HG03565 (cell line): ENCODE measurements around the gene SLC9A7.
"Not testable (repeated sequence)": the region's sequence is repeated elsewhere in the genome, so short reads cannot be mapped to it uniquely, and the experiment has no call there.

ENCODE experiments used
- ATAC-seq: cut with Tn5 transposase; IDR thresholded peaks from one replicate; pipeline ENCODE4 v1.9.1; 2021; ENCODE audit warnings: mild to moderate bottlenecking, moderate library complexity; ENCODE audit not compliant: unreplicated experiment

SLC9A7 gene

DNA sequence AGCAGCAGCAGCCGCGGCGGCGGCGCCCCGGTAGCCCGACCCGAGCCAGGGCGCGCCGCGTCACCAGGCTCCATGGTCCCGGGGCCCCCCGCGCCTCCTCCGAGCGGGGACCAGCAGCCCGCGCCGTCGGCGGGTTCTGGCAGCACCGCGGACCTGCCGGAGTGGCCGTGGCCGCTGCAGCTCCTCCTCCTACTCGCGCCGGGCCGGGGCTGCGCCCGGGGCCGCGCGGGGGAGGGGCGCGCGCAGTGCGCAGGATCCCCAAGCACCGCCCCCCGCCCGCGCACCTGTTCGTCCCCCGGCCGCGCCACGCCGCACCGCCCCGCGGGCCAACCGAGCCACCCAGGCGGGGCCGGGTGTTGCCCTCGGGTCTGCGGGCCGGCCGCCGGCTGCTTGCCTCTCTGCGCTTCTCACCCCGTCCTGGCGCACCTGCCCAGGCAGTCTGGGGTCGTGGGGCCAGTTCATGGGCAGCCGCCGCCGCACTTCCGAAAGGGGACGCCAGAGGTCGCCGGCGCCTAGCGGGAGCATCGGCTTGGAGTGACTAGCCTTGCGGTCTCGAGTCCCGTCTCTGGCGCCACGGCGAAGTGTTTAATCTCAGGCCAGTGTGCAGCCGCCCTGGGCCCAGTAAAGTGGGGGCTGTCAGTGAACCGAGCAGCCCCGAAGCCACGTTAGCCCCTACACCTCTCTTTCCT is at the start of gene SLC9A7:
Gene SLC9A7, minus strand, starts transcription at position 163 of the 689 bp plus-strand sequence. Its CDS starts 89 bp downstream, at position 74.
- ATAC-seq = peak; percentile 56

DNA sequence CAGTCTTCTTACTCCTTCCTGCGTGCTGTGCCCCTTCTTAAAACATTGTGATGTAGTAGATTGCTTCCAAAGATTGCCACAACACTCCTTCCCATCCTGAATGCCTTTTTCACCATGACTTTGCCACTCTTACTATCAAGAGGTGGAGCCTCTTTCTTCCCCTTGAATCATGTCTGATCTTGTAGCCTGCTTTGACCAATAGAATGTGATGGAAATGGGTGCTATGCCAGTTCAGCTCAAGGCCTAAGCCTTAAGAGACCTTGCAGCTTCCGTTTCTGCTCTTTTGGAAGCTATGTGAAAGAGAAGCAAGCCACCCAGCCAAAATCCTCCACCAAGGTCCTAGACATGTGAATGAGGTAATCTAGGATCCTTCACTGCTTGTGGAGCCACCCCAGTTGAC is 46.4 kb upstream of the SLC9A7 start:
- no peak for ATAC-seq

DNA sequence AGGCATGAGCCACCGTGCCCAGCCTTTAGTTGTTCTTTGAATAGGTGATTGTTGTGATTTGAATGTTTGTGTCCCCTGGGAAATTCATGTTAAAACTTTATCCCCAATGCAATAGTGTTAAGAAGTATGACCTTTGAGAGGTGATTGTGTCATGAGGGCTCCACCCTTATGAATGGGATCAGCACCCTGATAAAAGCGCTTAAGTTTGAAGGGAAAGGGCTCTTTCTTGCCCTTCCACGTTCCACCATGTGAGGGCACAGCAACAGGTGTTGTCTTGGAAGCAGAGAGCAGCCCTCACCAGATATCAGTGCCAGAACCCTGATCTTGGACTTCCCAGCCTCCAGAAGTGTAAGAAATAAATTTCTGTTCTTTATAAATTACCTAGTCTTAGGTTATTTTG is 44.2 kb upstream of the SLC9A7 start:
- ATAC-seq = no peak

- ATAC-seq = no peak
Measured at GRCh38 chrX:46796574-46797191, 37.8 kb upstream of the SLC9A7 start.

DNA sequence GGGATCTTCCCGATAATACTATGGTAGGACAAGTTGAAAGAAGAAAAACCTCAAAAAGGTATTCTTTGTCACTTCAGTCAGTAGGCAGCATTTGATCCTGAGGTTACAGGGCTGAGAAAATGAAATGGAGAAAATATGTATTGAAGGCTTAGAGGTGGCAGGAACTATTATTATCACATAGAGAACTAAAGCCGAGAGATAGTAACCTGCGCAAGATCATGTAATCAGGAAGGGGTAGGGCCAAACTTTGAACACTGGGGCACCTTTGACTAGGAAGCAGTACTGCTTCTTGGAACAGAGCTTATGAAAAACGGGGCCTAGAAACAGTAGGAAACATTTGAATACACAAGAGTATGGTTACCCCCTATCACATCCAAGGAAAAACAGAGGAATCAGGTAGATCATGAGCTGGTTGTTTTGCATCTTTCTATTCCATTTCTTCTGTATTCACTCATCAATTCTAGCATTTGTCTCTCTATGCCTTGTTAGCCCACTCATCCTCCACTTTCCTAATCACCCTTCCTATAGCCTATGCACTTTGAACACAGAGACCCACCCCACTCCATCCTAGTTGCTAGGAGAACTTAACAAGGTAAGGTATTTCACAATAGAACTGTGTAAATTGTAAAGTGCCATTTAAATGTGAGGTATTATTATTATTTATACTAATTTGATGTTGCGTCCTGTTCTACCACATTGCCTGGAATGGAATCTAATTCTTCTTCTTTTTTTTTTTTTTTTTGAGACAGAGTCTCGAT is 34.6 kb upstream of the SLC9A7 start:
- no peak for ATAC-seq

DNA sequence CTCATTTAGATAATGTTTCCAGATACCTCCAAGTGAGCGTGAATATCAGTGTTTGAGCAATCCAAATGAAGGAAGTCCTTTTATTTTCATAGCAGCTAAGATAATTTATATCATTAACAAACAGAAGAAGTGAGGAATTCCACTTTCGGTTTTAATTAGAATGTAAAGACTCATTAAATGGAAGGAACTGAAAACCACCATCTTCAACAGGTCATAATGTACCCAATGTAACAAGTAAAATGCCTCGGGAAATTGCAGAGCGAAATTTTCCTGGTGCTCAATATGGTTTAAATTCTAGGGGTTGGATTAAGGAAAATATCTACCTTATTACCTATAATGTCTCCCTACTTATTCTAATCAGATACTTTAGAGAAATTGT is 33.9 kb upstream of the SLC9A7 start:
- ATAC-seq = no peak

DNA sequence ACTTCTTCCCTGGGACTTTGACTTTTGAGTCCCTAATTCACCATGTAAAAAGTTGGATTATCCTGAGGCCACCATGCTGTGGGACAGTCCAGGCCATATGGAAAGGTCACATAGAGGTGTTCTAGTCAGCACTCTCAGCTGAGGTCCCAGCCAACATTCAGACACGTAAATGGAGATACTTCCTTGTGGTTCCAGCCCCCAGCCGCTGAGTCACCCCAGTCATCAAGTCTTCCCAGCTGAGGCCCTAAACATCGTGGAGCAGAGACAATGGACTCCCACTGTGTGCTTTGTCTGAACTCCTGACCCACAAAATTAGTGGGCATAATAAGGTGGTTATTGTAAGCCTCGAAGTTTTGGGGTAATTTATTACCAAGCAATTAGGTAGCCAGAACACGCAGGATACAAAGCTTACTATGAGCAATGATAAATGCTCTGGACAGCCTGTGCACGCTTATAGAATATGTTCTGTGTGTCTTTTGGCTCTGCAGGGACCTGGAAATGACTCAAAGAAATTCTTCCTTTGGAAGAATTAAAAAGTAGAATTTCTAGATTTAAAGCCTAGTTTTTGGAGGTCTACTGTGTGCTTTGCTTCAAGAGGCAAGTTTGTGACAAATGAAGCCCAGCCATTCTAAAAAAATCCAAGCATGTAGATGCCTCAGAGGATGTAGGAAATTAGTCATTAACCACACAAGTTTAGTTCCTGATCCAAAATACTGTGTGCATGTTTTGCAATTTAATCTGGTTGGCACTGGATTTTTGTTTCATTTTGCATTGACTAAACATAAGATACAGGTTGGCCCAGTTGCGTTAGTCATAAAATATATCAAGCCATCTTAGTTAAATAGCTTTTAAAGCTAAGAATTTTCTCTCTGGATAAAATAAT is 33.2 kb upstream of the SLC9A7 start:
- no peak for ATAC-seq

DNA sequence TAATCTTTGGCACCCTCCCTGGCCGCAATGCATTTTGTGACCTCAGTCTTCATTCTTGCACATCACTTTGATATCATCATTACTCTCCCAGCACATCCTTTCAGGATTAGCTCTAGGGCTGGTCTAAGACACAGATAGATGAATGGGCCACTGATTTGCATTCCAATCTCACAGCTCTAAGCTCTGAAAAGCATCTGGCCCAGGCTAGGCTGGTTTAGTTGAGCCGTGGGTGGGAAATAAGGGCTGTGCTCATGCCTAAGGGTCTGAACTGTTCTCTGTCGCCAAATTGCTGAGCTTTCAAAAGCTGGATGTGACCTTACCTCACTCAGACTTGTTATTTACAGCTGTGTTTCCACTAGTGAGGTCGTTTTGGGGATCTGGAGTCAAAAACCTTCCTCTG is 30.0 kb upstream of the SLC9A7 start:
- ATAC-seq = no peak

DNA sequence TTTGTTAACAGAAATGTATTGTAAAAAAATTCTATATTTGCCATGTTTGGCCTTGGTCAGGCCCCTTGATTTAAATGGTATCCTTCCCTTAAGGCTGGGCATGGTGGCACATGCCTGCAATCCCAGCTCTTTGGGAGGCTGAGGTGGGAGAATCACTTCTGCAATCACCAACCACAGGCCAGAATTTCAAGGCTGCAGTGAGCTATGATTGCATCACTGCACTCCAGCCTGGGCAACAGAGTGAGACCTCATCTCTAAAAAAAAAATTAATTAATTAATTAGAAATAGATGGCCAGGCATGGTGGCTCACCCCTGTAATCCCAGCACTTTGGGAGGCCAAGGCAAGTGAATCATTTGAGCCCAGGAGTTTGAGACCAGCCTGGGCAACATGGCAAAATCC is 25.5 kb upstream of the SLC9A7 start:
- not testable (repeated sequence) for ATAC-seq

GRCh38 chrX:46782034-46782433 is 23.1 kb upstream of the SLC9A7 start:
- no peak for ATAC-seq

DNA sequence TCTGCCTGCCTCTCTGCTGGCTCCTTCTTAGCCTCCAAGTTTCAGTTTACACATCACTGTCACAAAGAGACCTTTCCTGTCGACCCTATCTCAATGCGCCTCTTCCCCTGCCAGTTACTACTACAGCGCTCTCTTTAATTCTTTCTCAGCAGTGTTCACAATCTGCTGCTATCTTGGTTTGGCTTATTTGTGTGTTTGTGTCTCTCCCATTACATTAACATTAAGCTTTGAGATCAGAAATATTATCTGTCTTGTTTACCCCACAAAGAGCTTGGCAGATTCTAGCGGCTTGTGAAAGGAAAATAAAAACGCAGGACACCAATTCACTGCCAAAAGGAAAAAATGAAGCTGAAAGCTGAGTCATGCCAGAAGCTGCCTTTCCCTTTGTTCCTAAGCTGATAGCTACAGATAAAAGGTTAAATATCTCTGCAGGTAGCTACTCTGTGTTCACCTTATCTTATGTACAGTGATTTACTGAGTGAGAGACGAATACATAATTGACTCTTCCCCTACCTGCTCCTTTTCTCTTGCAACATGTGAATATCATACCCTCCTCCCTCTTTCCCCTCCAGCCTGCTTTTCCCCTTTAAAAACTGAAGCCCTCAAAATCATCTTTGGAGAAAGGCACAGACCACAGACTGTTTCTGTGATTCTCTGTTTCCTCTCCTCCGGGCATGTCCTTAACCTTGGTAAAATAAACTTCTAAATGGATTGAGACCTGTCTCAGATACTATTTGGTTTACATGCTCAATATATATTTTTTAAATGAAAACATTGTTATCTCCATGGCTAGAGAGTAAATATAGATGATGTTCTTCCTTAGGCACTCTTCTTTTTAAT is 19.3 kb upstream of the SLC9A7 start:
- ATAC-seq = no peak

GRCh38 chrX:46770817-46771163 is 11.9 kb upstream of the SLC9A7 start:
- ATAC-seq = no peak

GRCh38 chrX:46770000-46770816 is 11.3 kb upstream of the SLC9A7 start:
- ATAC-seq = no peak

DNA sequence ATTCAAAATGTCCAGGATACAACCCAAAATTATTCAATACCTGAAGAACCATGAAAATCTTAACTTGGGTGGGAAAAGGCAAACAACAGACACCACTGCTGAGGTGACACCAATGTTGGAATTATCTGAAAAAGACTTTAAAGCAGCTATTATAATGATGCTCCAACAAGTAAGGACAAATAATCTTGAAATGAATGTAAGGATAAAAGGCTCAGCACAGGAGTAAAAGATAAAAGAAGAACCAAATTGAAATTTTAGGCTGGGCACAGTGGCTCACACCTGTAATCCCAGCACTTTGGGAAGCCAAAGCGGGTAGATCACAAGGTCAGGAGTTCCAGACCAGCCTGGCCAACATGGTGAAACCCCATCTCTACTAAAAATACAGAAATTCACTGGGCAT is 4.0 kb upstream of the SLC9A7 start:
- ATAC-seq = no peak

GRCh38 chrX:46759645-46759974 is 692 bp upstream of the SLC9A7 start:
- no peak for ATAC-seq

DNA sequence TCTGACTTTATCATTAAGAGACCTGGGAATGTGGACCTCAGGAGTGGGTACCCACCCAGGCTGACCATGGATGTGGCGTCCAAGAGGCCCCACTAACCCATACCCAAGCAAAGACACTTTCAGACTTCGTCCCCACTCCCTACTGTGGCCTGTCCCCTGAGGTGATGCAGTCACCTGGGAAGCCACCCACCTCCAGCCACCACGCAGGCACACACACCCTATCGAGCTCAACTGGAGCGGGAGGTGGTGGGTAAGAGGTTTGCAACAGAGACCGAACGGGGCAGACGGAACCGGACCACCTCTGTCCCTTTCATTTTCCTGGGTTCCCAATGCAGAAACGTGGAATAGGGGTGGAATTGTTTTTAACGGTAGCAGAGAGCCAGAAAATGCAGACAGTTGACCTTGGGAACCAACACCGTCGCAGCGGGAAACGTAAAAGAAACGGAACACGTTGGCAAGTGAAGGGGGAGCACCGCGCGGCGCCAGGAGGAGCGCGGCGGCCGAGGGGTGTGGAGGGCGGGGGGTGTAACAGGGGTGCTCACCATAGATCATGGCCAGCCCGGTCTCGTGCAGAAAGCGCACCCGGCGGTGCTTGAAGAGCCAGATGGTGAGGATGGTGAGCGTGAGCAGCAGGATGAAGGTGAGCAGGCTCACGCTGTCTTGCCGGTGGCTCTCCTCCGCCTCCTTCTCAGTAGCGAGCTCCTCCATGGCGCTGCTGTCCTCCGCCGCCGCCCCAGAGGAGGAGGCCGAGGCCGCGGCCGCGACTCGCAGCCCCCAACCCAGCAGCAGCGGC is 559 bp downstream of the SLC9A7 start:
- peak; percentile 4 for ATAC-seq

DNA sequence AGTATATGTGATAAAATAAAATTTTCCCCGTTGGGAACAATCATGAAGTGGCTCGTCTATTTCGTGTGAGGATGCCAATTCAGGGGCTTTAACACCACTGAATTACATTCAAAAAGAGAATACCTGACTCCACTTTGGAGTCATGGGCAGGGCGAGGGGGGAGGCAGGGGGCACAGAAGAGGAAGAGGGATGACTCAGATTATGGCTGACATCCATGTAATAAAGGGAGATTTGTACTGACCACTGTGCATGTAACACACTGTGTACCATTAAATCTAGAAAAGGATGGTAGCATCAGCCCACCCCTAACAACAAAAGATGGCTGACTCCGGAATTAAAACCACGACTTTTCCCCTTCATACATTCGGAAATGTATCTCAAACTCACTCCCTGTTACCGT is 1.3 kb downstream of the SLC9A7 start:
- ATAC-seq = no peak

DNA sequence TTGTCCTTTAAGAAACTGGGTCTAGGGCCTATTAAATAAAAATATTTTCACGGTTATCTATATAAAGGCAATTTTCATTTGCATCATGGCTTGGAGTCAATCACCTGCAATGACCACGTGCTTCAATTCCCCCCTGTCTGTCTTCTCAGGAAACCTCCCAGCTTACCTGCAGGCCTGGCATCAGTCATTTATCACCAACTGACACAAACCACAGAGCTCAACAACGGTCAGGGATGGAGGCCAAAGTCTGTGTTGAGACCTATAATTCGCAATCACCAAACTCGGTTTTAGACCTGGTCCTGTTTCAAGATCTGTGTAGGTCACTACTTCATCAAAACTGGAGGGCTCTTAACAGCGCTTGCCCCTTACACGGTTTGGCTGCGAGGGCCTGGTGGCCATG is 1.9 kb downstream of the SLC9A7 start:
- ATAC-seq = no peak

GRCh38 chrX:46755671-46756070 is 3.2 kb downstream of the SLC9A7 start:
- ATAC-seq = no peak
